Cardiac atrium fibroblast (primary cell): Measurements from ENCODE around the gene PCDHA5. TPM values are rescaled to one million over a fixed set of nuclear protein-coding genes. Genes with fewer than 3 reads are reported as not detected.

Experiments used
- total RNA-seq: library from RNA; depleted of rRNA; stranded (reverse); fragments of >200 nt; gene quantifications from 2 replicates; pipeline ENCODE4 v1.2.3, GENCODE V29; 2015

Gene PCDHA5
- total RNA-seq = not detected in 2 replicates

DNA sequence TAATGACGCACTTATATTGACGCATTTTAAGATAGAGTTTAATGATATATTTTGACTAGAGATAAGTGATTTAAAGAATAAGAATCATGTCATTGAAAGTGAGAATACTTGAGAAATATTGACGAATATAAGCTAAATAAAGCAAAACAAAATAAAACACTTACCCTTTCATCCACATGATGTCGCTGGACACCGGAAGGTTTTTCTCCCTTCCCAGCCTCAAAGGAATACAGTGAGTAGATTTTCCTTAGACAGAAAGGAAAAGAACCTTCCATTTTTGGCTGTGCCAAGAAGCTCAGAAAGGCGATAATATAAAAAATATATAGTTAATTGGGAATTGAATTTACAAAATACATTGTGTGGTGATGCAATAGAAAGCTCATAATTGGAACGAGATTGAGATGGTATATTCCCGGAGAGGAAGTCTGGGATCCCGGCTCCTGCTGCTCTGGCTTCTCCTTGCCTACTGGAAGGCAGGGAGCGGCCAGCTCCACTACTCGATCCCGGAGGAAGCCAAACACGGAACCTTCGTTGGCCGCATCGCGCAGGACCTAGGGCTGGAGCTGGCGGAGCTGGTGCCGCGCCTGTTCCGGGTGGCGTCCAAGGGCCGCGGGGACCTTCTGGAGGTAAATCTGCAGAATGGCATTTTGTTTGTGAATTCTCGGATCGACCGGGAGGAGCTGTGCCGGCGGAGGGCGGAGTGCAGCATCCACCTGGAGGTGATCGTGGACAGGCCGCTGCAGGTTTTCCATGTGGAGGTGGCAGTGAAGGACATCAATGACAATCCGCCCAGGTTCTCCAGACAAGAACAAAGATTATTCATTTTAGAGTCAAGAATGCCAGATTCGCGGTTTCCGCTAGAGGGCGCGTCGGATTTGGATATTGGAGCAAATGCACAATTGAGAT, at the start of gene PCDHA5:
Gene PCDHA5 (plus strand): TSS at position 239 of the 906 bp plus-strand sequence.

GRCh38 chr5:140785905-140786686, 35.3 kb upstream of the PCDHA5 start, which contains the start of gene PCDHA1:
Gene PCDHA1, plus strand, starts transcription at chr5:140786140.

DNA sequence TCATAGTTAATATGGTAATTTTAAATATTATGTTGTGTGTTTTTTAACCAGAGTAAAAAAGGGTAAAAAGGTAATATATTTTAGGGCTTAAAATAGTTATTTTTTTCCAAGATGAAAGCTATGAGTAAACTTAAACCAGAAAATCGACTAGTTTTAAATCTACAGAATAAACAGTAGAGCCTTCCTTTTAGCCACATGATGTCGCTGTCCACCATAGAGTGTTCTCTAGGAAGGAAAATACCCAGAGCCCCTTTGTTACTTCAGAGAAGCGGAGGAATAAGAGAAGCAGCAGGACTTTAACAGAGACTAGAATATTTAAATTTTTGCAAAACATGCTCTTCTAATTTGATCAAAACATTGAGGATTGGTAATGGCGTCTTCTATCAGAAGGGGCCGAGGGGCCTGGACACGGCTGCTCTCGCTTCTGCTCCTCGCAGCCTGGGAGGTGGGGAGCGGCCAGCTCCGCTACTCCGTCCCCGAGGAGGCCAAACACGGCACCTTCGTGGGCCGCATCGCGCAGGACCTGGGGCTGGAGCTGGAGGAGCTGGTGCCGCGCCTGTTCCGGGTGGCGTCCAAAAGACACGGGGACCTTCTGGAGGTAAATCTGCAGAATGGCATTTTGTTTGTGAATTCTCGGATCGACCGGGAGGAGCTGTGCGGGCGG, 26.7 kb upstream of the PCDHA5 start, which contains the start of gene PCDHA2:
Gene PCDHA2 (plus strand): TSS at position 258 of the 664 bp plus-strand sequence.

GRCh38 chr5:140800816-140801493, 20.5 kb upstream of the PCDHA5 start, which contains the start of gene PCDHA3:
Gene PCDHA3, plus strand, starts transcription at chr5:140801057.

DNA sequence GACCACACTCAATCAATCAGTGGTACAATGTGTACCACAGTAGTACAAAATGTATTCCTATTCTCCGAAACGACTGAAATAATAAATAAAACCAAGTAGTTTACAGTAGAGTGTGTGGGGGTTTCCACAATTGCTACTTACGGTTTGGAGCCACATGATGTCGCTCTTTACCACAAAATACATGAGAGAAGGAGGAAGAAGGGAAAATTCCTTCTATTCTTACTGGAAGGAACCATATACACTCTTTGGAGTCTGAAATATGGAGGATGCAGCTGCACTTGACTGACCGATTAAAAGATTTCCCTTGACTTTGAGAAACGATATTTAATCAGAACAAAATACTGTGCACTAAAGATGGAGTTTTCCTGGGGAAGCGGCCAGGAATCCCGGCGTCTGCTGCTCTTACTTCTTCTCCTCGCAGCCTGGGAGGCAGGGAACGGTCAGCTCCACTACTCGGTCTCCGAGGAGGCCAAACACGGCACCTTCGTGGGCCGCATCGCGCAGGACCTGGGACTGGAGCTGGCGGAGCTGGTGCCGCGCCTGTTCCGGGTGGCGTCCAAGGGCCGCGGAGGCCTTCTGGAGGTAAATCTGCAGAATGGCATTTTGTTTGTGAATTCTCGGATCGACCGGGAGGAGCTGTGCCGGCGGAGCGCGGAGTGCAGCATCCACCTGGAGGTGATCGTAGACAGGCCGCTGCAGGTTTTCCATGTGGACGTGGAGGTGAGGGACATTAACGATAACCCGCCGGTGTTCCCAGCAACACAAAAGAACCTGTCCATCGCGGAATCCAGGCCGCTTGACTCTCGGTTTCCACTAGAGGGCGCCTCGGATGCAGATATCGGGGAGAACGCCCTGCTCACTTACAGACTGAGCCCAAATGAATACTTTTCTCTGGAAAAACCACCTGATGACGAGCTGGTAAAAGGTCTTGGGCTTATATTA, 14.3 kb upstream of the PCDHA5 start, which contains the start of gene PCDHA4:
Gene PCDHA4 (plus strand): TSS at position 235 of the 942 bp plus-strand sequence.

DNA sequence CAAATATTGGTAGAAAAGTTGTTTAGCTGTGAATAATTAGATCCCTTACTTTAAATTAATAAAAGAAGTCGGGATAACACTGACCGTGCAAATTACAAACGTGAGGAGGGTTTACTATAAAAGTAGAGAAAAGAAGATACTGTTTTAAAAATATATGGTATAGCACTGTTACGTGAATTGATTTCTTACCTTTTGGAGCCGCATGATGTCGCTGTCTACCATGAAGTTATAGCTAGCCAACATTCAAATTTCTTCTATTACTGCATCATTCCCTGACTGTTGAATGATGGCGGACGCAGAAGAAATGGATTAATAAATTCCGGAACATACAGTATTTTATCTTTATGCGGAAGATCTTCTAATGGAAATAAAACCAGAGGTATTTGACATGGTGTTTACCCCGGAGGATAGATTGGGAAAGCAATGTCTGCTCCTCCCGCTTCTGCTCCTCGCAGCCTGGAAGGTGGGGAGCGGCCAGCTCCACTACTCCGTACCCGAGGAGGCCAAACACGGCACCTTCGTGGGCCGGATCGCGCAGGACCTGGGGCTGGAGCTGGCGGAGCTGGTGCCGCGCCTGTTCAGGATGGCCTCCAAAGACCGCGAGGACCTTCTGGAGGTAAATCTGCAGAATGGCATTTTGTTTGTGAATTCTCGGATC, 6.4 kb downstream of the PCDHA5 start, which contains the start of gene PCDHA6:
Gene PCDHA6 (plus strand): TSS at position 257 of the 658 bp plus-strand sequence. CDS start 132 bp downstream, at position 389.

DNA sequence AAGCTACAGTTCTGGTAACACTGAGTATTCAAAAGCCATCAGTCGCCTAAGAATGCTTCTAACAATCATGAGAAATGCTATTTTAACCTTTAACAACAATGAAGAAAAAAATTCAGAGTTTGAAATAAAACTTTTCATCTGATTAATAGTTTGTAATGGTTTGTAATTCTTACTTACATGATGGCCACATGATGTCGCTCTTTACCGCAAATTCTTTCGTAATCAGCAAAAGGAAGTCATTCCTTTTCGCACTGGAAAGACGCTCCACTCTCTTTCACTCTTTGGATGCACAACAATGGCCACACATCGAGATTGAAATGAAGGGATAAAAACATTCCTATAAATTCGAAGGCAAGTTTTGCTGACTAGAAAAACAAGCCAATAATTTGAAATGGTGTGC, 12.6 kb downstream of the PCDHA5 start, which contains the start of gene PCDHA7:
Gene PCDHA7 (plus strand): TSS at position 277 of the 400 bp plus-strand sequence. CDS start 115 bp downstream, at position 392.

DNA sequence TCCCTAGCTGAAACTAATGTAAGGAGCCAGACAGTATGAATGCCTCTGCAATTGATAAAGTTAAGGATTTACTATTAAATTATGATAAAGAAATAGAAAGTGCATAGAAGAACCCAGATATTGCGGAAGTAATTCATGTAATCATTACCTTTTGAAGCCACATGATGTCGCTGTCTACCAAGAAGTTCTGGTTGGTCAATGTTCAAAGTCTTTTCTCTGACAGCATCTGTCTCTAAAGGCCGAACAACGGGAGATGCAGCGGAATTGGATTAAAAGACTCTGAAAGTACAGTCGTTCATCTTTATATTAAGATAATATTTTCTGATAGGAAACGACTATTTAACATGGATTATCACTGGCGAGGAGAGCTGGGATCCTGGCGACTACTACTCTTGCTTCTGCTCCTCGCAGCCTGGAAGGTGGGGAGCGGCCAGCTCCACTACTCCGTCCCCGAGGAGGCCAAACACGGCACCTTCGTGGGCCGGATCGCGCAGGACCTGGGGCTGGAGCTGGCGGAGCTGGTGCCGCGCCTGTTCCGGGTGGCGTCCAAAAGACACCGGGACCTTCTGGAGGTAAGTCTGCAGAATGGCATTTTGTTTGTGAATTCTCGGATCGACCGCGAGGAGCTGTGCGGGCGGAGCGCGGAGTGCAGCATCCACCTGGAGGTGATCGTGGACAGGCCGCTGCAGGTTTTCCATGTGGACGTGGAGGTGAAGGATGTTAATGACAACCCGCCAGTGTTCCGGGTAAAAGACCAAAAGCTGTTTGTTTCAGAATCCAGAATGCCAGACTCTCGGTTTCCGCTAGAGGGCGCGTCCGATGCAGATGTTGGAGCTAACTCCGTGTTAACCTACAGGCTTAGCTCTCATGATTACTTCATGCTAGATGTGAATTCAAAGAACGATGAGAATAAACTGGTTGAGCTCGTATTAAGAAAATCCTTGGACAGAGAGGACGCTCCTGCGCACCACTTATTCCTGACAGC, 19.9 kb downstream of the PCDHA5 start, which contains the start of gene PCDHA8:
Gene PCDHA8 (plus strand): TSS at position 210 of the 985 bp plus-strand sequence. CDS start 135 bp downstream, at position 345.

GRCh38 chr5:140848139-140849102, 27.0 kb downstream of the PCDHA5 start, which contains the start of gene PCDHA9:
Gene PCDHA9, plus strand, starts transcription at chr5:140848382. Its CDS starts 114 bp downstream, at chr5:140848496.

DNA sequence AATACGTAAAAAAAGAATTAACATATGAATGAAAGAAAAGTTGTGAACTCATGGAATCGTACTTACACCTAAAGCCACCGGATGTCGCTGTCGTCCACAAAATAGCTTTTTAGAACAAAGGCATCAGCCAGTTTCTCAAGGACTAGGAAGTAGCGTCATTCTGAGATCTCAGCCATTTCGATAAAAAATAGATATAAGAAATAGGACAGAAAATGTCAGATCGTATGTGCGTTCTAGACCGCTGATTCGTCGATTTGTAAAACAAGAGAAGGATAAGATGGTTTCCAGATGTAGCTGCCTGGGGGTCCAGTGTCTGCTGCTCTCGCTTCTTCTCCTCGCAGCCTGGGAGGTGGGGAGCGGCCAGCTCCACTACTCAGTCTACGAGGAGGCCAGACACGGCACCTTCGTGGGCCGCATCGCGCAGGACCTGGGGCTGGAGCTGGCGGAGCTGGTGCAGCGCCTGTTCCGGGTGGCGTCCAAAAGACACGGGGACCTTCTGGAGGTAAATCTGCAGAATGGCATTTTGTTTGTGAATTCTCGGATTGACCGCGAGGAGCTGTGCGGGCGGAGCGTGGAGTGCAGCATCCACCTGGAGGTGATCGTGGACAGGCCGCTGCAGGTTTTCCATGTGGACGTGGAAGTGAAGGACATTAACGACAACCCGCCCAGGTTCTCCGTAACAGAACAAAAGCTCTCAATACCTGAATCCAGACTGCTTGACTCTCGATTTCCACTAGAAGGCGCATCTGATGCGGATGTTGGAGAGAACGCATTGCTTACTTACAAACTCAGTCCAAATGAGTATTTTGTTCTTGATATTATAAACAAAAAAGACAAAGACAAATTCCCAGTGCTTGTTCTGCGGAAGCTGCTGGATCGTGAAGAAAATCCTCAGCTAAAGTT, 34.6 kb downstream of the PCDHA5 start, which contains the start of gene PCDHA10:
Gene PCDHA10 (plus strand): TSS at position 126 of the 903 bp plus-strand sequence. CDS start 152 bp downstream, at position 278.

DNA sequence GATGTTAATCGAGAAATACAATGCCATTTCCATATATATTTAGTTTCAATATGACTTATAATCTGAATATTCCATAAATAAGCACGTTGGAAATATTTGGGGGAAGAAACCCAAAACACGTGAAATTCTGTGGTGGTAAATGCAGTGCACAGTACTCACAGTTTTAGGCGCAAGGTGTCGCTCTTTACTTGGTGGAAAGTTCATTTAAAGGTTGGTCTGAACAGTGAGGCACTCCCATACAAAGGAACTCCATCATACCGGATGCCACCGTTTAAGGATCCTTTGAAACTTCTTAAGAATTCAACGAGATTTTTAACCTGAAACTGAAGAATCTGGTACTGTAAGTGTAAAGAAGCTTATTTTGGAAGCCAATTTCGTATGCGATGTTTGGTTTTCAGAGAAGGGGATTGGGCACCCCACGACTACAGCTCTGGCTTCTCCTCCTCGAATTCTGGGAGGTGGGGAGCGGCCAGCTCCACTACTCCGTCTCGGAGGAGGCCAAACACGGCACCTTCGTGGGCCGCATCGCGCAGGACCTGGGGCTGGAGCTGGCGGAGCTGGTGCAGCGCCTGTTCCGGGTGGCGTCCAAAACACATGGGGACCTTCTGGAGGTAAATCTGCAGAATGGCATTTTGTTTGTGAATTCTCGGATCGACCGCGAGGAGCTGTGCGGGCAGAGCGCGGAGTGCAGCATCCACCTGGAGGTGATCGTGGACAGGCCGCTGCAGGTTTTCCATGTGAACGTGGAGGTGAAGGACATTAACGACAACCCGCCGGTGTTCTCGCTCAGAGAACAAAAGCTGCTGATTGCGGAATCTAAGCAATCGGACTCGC, 47.5 kb downstream of the PCDHA5 start, which contains the start of gene PCDHA11:
Gene PCDHA11 (plus strand): TSS at position 237 of the 834 bp plus-strand sequence. CDS start 147 bp downstream, at position 384.

